GM18867 (cell line): ENCODE data around the gene A2ML1.
"Not testable (repeated sequence)": the region's sequence is repeated elsewhere in the genome, so short reads cannot be mapped to it uniquely, and the experiment has no call there.

Experiments
- ATAC-seq: cut with Tn5 transposase; IDR thresholded peaks from one replicate; pipeline ENCODE4 v1.9.1; 2021; ENCODE audit warnings: mild to moderate bottlenecking, moderate library complexity; ENCODE audit not compliant: unreplicated experiment

A2ML1 gene

GRCh38 chr12:8822298-8822697 is at the start of gene A2ML1:
A2ML1 (plus strand) TSS chr12:8822621; CDS start chr12:8822652, 31 bp downstream.
- no peak for ATAC-seq

GRCh38 chr12:8773461-8773860 is 49.0 kb upstream of the A2ML1 start:
- no peak for ATAC-seq

- no peak for ATAC-seq
Measured at GRCh38 chr12:8779281-8779680, 43.1 kb upstream of the A2ML1 start.

- ATAC-seq = no peak
Measured at GRCh38 chr12:8779862-8780261, 42.6 kb upstream of the A2ML1 start.

GRCh38 chr12:8780389-8780788 is 42.0 kb upstream of the A2ML1 start:
- ATAC-seq = no peak

GRCh38 chr12:8781381-8782127 is 40.9 kb upstream of the A2ML1 start:
- no peak for ATAC-seq

GRCh38 chr12:8784290-8784888 is 38.0 kb upstream of the A2ML1 start:
- no peak for ATAC-seq

GRCh38 chr12:8785499-8785898 is 36.9 kb upstream of the A2ML1 start:
- ATAC-seq = no peak

GRCh38 chr12:8787206-8787605 is 35.2 kb upstream of the A2ML1 start:
- ATAC-seq = not testable (repeated sequence)

- not testable (repeated sequence) for ATAC-seq
Measured at GRCh38 chr12:8788706-8789105, 33.7 kb upstream of the A2ML1 start.

- not testable (repeated sequence) for ATAC-seq
Measured at GRCh38 chr12:8789341-8790013, 32.9 kb upstream of the A2ML1 start.

GRCh38 chr12:8793226-8793625 is 29.2 kb upstream of the A2ML1 start:
- ATAC-seq = not testable (repeated sequence)

GRCh38 chr12:8794611-8795010 is 27.8 kb upstream of the A2ML1 start:
- ATAC-seq = not testable (repeated sequence)

GRCh38 chr12:8796831-8797626 is 25.4 kb upstream of the A2ML1 start:
- no peak for ATAC-seq

GRCh38 chr12:8801213-8801612 is 21.2 kb upstream of the A2ML1 start:
- not testable (repeated sequence) for ATAC-seq

GRCh38 chr12:8804833-8805232 is 17.6 kb upstream of the A2ML1 start:
- ATAC-seq = not testable (repeated sequence)

- not testable (repeated sequence) for ATAC-seq
Measured at GRCh38 chr12:8805487-8805886, 16.9 kb upstream of the A2ML1 start.

- not testable (repeated sequence) for ATAC-seq
Measured at GRCh38 chr12:8807084-8807483, 15.3 kb upstream of the A2ML1 start.

GRCh38 chr12:8810112-8810511 is 12.3 kb upstream of the A2ML1 start:
- not testable (repeated sequence) for ATAC-seq

GRCh38 chr12:8813572-8814357 is 8.7 kb upstream of the A2ML1 start:
- no peak for ATAC-seq
